Measurements from ENCODE around the gene CCNF. TPM values are rescaled to one million over a fixed set of nuclear protein-coding genes. Genes with fewer than 3 reads are reported as not detected.

Gene CCNF
- total and polyA plus RNA-seq, 2 donors, result 4.0 to 22.7 TPM

DNA sequence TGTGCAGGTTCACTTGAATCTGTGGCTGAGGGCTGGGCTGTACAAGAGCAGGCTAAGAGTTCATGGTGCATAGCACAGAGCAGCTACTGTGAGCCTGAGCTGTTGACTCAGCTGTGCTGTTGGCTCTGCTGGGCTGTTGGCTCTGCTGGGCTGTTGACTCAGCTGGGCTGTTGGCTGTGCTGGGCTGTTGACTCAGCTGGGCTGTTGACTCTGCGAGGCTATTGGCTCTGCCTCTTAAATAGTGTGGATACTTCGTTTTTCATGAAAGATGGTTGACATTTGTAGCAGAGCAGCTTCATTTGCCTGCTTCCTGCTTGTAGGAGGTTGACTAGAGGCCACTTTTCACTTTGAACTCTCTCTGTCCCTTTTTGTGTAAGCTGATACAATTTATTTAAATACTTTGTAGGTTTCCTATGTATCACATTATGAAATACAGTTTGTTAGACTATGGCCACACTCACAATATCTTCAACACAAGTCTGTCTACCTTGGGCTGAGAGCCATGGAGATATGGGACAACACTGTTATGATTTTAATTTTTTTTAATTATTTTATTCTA lies 40.3 kb upstream of the CCNF start:
- H3K4me3 ChIP-seq (ENCODE audit: low read length in 2 of 2), result no peak overlapping the region
- H3K27ac ChIP-seq (ENCODE audit: low read depth in 1 of 2, low read length in 1 of 2), result no peak overlapping the region
- no peaks in the 10 kb centered on the region for H3K36me3 ChIP-seq (ENCODE audit: control insufficient read depth in 2 of 2, insufficient read depth in 2 of 2, low read length in 1 of 2)

DNA sequence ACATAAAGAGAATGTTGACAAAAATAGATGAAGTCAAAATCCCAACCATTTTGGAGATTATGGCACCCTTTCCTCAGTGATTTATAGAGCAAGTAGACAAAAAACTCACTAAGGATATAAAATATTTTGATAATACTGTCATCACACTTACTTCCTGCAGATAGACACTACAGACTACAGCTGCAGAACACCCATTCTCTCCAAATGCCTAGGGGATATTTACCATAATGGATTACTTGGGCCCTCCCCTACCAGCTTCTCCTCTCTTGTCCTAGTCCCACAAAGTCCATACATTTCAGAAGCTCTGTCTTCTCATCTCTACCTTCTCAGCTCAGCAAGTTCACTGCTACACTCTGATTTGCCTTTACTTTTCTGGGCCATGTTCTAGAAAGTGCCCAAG lies 37.2 kb upstream of the CCNF start:
- Histone ChIP-seq H3K36me3 (ENCODE audit: control insufficient read depth in 2 of 2, insufficient read depth in 2 of 2, low read length in 1 of 2) (no peaks in the 10 kb centered on the region), H3K27ac (ENCODE audit: low read depth in 1 of 2, low read length in 1 of 2) (no peak overlapping the region), H3K4me1 (ENCODE audit: control insufficient read depth in 2 of 2, insufficient read depth in 2 of 2, low read length in 2 of 2) (no peaks in the 10 kb centered on the region), H3K27me3 (ENCODE audit: control insufficient read depth in 2 of 2, insufficient read depth in 1 of 2, low read length in 1 of 2) (peaks cover 0 to 10% of the 10 kb centered on the region in 2 donors), H3K4me3 (ENCODE audit: low read length in 2 of 2) (no peak overlapping the region), H3K9me3 (ENCODE audit: control insufficient read depth in 2 of 2, insufficient read depth in 1 of 2, low read length in 1 of 2) (peaks cover 3 to 13% of the 10 kb centered on the region in 2 donors)
- DNase-seq (ENCODE audit: low read depth in 6 of 9, low spot score in 9 of 9), result no peak

More for the DNA sequence above, 40.3 kb upstream of the CCNF start:
- WGBS, result 68% methylated on average over 2 of the region's 2 CpGs
- no peak for DNase-seq (ENCODE audit: low read depth in 6 of 9, low spot score in 9 of 9)
- H3K4me1 ChIP-seq (ENCODE audit: control insufficient read depth in 2 of 2, insufficient read depth in 2 of 2, low read length in 2 of 2), result no peaks in the 10 kb centered on the region
- peaks cover 3 to 13% of the 10 kb centered on the region in 2 donors for H3K9me3 ChIP-seq (ENCODE audit: control insufficient read depth in 2 of 2, insufficient read depth in 1 of 2, low read length in 1 of 2)
- peaks cover 0 to under 1% of the 10 kb centered on the region in 2 donors for H3K27me3 ChIP-seq (ENCODE audit: control insufficient read depth in 2 of 2, insufficient read depth in 1 of 2, low read length in 1 of 2)

DNA sequence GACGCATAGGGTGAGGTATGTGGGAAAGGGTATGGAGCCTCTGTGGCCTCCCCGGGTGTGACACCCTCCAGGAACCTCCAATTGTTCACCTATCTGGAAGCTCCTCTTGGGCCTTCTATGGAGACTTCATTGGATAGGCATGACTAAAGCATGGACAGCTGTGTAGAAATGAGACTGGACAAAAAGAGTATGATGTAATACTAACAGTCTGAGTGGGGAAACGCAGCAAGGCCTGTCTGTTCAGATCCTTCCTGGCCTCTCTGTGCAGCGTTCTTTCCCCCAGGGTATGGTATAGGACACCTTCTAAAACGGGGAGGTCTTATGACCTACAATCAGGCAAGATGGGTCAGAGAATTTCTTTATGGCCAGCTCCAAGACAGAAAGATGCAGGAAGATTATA lies 30.7 kb upstream of the CCNF start:
- no peaks in the 10 kb centered on the region for H3K36me3 ChIP-seq (ENCODE audit: control insufficient read depth in 2 of 2, insufficient read depth in 2 of 2, low read length in 1 of 2)
- 97% methylated on average over 5 of the region's 5 CpGs for WGBS
- H3K4me1 ChIP-seq (ENCODE audit: control insufficient read depth in 2 of 2, insufficient read depth in 2 of 2, low read length in 2 of 2), result no peaks in the 10 kb centered on the region
- no peak overlapping the region for H3K4me3 ChIP-seq (ENCODE audit: low read length in 2 of 2)
- H3K27me3 ChIP-seq (ENCODE audit: control insufficient read depth in 2 of 2, insufficient read depth in 1 of 2, low read length in 1 of 2), result peaks cover 0 to 10% of the 10 kb centered on the region in 2 donors
- H3K9me3 ChIP-seq (ENCODE audit: control insufficient read depth in 2 of 2, insufficient read depth in 1 of 2, low read length in 1 of 2), result no peaks in the 10 kb centered on the region
- DNase-seq (ENCODE audit: low read depth in 6 of 9, low spot score in 9 of 9), result no peak
- H3K27ac ChIP-seq (ENCODE audit: low read depth in 1 of 2, low read length in 1 of 2), result no peak overlapping the region

DNA sequence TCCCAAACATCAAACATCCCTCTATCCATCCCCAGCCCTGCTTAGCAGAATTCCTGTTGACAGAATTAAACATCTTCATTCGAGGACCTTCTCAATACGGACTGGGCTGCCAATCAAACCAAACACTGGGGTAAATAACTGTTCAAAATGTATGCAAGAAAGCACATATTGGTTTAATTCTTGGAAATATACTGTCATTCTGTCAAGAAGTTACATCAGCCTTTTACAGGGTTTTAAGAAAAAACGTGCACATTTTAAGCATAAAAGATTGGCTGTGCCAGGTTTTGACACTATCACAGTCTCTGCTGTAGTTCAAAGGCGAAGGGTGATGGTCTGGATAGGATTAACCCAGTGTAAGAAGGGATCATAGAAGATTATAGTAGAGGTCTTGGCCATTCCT lies 25.1 kb upstream of the CCNF start:
- 91% methylated on average over 4 of the region's 4 CpGs for WGBS
- Histone ChIP-seq H3K36me3 (ENCODE audit: control insufficient read depth in 2 of 2, insufficient read depth in 2 of 2, low read length in 1 of 2) (no peaks in the 10 kb centered on the region), H3K9me3 (ENCODE audit: control insufficient read depth in 2 of 2, insufficient read depth in 1 of 2, low read length in 1 of 2) (no peaks in the 10 kb centered on the region), H3K4me1 (ENCODE audit: control insufficient read depth in 2 of 2, insufficient read depth in 2 of 2, low read length in 2 of 2) (no peaks in the 10 kb centered on the region), H3K27me3 (ENCODE audit: control insufficient read depth in 2 of 2, insufficient read depth in 1 of 2, low read length in 1 of 2) (no peaks in the 10 kb centered on the region), H3K27ac (ENCODE audit: low read depth in 1 of 2, low read length in 1 of 2) (no peak overlapping the region), H3K4me3 (ENCODE audit: low read length in 2 of 2) (no peak overlapping the region)
- DNase-seq (ENCODE audit: low read depth in 6 of 9, low spot score in 9 of 9), result no peak

DNA sequence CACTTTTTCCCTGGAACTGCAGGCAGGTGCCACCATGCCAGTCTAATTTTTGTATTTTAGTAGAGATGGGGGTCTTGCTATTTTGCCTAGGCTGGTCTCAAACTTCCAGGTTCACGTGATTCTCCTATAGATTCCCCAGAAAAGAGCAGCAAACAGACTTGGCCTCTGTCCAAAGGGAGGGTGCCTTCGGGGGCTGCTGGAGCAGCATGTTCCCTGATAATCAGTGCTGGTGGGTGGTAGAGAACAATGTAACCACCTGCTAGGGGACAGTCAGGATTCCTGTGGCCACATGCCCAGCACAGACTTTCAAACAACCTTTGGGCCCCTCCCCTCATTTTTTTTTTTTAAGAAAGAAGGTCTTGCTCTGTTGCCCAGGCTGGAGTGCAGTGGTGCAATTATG lies 14.2 kb upstream of the CCNF start:
- no peaks in the 10 kb centered on the region for H3K36me3 ChIP-seq (ENCODE audit: control insufficient read depth in 2 of 2, insufficient read depth in 2 of 2, low read length in 1 of 2)
- DNase-seq (ENCODE audit: low read depth in 6 of 9, low spot score in 9 of 9), result no peak
- H3K9me3 ChIP-seq (ENCODE audit: control insufficient read depth in 2 of 2, insufficient read depth in 1 of 2, low read length in 1 of 2), result no peaks in the 10 kb centered on the region
- H3K4me3 ChIP-seq (ENCODE audit: low read length in 2 of 2), result no peak overlapping the region
- no peaks in the 10 kb centered on the region for H3K4me1 ChIP-seq (ENCODE audit: control insufficient read depth in 2 of 2, insufficient read depth in 2 of 2, low read length in 2 of 2)
- WGBS, result 91% methylated on average over 2 of the region's 2 CpGs
- H3K27ac ChIP-seq (ENCODE audit: low read depth in 1 of 2, low read length in 1 of 2), result no peak overlapping the region
- H3K27me3 ChIP-seq (ENCODE audit: control insufficient read depth in 2 of 2, insufficient read depth in 1 of 2, low read length in 1 of 2), result peaks cover 0 to 16% of the 10 kb centered on the region in 2 donors

DNA sequence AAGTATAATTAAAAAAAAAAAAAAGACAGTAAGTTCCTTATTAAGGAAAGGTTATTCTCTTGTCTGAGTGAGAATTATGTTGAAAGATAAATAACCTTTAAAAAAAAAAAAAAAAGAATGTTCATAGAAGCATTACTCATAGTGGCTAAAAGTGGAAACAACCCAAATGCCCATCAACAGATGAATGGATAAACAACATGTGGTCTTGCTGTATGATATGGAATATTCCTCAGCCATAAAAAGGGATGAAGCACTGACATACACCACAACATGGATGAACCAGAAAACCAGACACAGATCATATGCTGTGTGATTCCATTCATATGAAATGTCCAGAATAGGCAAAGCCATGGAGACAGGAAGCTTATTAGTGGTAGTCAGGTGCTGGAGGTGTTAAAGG lies 9.2 kb upstream of the CCNF start:
- no peak overlapping the region for H3K27ac ChIP-seq (ENCODE audit: low read depth in 1 of 2, low read length in 1 of 2)

DNA sequence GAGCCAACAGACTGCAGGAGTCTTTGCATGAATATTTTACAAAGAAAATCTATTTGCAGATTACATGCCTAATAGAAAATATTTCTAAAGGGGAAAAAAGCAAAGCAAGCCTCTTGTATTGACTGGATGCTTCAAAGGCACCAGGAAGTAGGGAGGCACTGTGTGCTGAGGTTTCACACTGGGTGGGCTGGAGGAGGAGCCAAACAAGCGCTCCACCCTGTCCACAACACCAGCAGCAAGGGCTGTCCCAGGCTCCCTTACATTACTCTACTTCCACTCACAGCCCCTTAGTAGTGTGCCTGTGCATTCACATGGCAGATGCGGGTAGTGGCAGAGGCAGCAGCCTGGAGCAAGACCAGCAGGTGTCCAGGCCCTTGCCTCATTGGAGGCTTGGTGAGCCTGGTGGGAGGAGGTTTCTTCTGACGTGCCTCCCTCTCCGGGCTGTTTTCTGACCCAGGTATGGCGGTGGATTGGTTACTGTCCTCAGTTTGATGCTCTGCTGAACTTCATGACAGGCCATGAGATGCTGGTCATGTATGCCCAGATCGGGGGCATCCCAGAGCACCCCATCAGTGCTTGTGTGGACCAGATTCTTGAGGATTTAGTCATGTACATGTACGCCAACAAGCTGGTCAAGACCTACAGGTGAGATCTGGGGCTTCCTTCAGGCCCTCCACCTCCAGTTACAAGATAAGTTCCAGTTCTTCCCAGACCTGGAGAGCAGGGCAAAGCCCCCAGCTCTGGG lies 7.0 kb upstream of the CCNF start:
- H3K4me1 ChIP-seq (ENCODE audit: control insufficient read depth in 2 of 2, insufficient read depth in 2 of 2, low read length in 2 of 2), result peaks cover 0 to 7% of the 10 kb centered on the region in 2 donors
- H3K36me3 ChIP-seq (ENCODE audit: control insufficient read depth in 2 of 2, insufficient read depth in 2 of 2, low read length in 1 of 2), result no peaks in the 10 kb centered on the region
- DNase-seq (ENCODE audit: low read depth in 6 of 9, low spot score in 9 of 9), result no peak
- peaks cover 0 to 9% of the 10 kb centered on the region in 2 donors for H3K27me3 ChIP-seq (ENCODE audit: control insufficient read depth in 2 of 2, insufficient read depth in 1 of 2, low read length in 1 of 2)
- no peak overlapping the region for H3K27ac ChIP-seq (ENCODE audit: low read depth in 1 of 2, low read length in 1 of 2)
- no peaks in the 10 kb centered on the region for H3K9me3 ChIP-seq (ENCODE audit: control insufficient read depth in 2 of 2, insufficient read depth in 1 of 2, low read length in 1 of 2)
- 95% methylated on average over 7 of the region's 7 CpGs for WGBS
- H3K4me3 ChIP-seq (ENCODE audit: low read length in 2 of 2), result no peak overlapping the region

More for the DNA sequence above, 9.2 kb upstream of the CCNF start:
- H3K9me3 ChIP-seq (ENCODE audit: control insufficient read depth in 2 of 2, insufficient read depth in 1 of 2, low read length in 1 of 2), result no peaks in the 10 kb centered on the region
- H3K4me1 ChIP-seq (ENCODE audit: control insufficient read depth in 2 of 2, insufficient read depth in 2 of 2, low read length in 2 of 2), result peaks cover 0 to 7% of the 10 kb centered on the region in 2 donors
- no peaks in the 10 kb centered on the region for H3K36me3 ChIP-seq (ENCODE audit: control insufficient read depth in 2 of 2, insufficient read depth in 2 of 2, low read length in 1 of 2)
- no peak for DNase-seq (ENCODE audit: low read depth in 6 of 9, low spot score in 9 of 9)
- H3K4me3 ChIP-seq (ENCODE audit: low read length in 2 of 2), result no peak overlapping the region
- peaks cover 0 to 15% of the 10 kb centered on the region in 2 donors for H3K27me3 ChIP-seq (ENCODE audit: control insufficient read depth in 2 of 2, insufficient read depth in 1 of 2, low read length in 1 of 2)

DNA sequence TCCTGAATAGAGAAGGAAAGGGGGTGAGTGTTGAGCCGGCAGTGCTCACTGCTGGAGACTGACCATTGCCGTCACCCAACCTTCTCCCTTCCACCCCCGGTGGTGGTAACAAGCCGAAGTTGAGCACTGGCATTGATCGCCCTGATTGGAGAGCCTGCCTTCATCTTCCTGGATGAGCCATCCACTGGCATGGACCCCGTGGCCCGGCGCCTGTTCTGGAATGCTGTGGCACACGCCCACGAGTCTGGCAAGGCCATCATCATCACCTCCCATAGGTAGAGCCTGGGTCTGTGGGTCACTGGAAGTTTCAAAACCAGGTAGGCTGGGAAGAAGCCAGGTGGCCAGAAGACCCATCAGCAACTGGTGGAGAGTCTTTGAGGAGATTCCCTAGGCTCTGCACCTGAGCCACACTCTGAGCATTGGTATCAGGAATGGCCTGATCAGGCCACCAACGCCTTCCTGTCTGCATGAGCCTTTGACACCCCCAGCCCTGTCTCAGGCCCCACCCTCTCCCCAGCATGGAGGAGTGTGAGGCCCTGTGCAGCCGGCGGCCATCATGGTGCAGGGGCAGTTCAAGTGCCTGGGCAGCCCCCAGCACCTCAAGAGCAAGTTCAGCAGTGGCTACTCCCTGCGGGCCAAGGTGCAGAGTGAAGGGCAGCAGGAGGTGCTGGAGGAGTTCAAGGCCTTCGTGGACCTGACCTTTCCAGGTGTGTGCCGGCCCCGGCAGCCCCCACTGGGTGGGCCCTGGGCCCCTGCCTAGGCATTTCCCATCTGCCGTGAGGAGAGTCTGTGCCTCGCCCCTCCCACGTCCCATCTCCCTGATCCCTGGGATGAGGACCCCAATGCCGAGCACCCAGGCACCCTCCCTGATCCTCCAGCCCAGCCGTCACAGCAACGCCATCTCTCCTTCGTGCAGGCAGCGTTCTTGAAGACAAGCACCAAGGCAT lies 4.9 kb upstream of the CCNF start:
- no peak overlapping the region for H3K4me3 ChIP-seq (ENCODE audit: low read length in 2 of 2)
- no peaks in the 10 kb centered on the region for H3K36me3 ChIP-seq (ENCODE audit: control insufficient read depth in 2 of 2, insufficient read depth in 2 of 2, low read length in 1 of 2)
- no peak for DNase-seq (ENCODE audit: low read depth in 6 of 9, low spot score in 9 of 9)
- peaks cover 0 to 17% of the 10 kb centered on the region in 2 donors for H3K4me1 ChIP-seq (ENCODE audit: control insufficient read depth in 2 of 2, insufficient read depth in 2 of 2, low read length in 2 of 2)
- H3K9me3 ChIP-seq (ENCODE audit: control insufficient read depth in 2 of 2, insufficient read depth in 1 of 2, low read length in 1 of 2), result no peaks in the 10 kb centered on the region
- 98% methylated on average over 25 of the region's 25 CpGs for WGBS
- no peak overlapping the region for H3K27ac ChIP-seq (ENCODE audit: low read depth in 1 of 2, low read length in 1 of 2)
- H3K27me3 ChIP-seq (ENCODE audit: control insufficient read depth in 2 of 2, insufficient read depth in 1 of 2, low read length in 1 of 2), result peaks cover 0 to 9% of the 10 kb centered on the region in 2 donors

DNA sequence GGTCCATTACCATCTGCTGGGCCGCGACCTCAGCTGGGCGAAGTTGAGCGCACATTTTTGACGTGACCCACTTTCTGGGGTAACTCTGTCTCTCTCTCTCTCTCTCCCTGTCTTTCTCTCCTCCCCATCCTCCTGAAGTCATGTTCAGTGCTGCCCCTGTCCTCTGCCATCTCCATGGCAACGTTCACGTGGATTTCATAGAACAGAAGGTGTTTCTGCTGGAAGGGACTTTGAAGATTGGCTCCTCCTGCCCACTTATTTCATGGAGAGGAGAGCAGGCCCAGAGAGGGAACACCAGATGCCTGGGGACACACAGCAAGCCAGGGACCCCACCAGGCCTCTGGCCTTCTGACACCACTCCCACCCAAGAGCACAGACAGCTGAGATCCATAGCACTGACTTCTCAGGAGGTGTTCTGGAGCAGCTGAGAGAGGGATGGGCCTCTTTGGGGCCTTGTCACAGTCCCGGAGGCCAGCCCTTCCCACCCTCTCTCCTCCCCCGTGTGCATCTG lies 4.2 kb upstream of the CCNF start:
- Histone ChIP-seq H3K4me3 (ENCODE audit: low read length in 2 of 2) (no peak overlapping the region), H3K27ac (ENCODE audit: low read depth in 1 of 2, low read length in 1 of 2) (no peak overlapping the region), H3K4me1 (ENCODE audit: control insufficient read depth in 2 of 2, insufficient read depth in 2 of 2, low read length in 2 of 2) (peaks cover 4 to 21% of the 10 kb centered on the region in 2 donors), H3K27me3 (ENCODE audit: control insufficient read depth in 2 of 2, insufficient read depth in 1 of 2, low read length in 1 of 2) (peaks cover 0 to 8% of the 10 kb centered on the region in 2 donors), H3K9me3 (ENCODE audit: control insufficient read depth in 2 of 2, insufficient read depth in 1 of 2, low read length in 1 of 2) (no peaks in the 10 kb centered on the region), H3K36me3 (ENCODE audit: control insufficient read depth in 2 of 2, insufficient read depth in 2 of 2, low read length in 1 of 2) (no peaks in the 10 kb centered on the region)
- WGBS, result 95% methylated on average over 9 of the region's 9 CpGs
- DNase-seq (ENCODE audit: low read depth in 6 of 9, low spot score in 9 of 9), result no peak
